GM23248 (cell line): Measurements from ENCODE around the gene MN1.

Experiments
- EZH2 ChIP-seq: fragments of 200-600 bp; sonication (generic); IDR thresholded peaks from 2 replicates; pipeline ENCODE4 v1.6.1; 2018; ENCODE audit warnings: antibody characterized with exemption, mild to moderate bottlenecking; ENCODE audit not compliant: insufficient read depth, poor library complexity, severe bottlenecking
- EZH2phosphoT487 ChIP-seq: fragments of 200-600 bp; sonication (generic); IDR thresholded peaks from 2 replicates; pipeline ENCODE4 v1.6.1; 2018; ENCODE audit warnings: antibody characterized with exemption, moderate library complexity, mild to moderate bottlenecking, low read depth; ENCODE audit not compliant: insufficient read depth

DNA sequence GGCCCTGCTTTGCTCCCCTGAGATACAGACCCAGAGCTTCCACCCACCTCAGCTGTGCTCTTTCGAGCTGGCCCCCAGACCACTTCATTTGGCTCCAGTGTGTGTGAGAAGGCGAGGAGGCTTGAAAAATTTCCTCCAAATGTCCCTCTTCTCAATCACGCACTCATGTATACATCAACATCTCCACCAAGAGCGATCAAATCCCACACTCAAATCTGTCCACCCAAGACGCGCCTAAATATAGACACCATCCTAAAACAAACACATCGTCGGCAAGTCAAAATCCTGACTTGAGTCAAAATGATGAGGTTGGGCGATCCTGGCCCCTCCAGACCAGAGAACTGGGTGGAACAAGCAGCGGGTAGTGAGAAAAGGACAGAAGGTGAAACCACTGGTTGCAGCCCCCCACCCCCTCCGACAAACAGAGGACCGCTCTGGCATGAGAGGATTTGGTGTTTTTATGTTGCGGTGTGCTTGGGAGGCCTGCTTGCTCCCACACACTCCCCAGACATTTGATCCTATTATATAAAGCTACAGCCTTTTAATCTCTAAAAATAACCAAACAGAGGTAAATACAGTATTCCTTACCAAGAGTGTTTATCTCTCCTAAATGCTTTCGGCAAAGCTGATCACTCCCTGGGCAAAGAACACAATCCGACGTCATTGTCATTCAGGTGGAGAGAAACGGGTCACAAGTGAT lies 10.2 kb downstream of the MN1 start:
- TF ChIP-seq EZH2 = no peak
- no peak for TF ChIP-seq EZH2phosphoT487
